H1 (cell line): ENCODE measurements around the gene CAMTA2. TPM values are rescaled to one million over a fixed set of nuclear protein-coding genes. Genes with fewer than 3 reads are reported as not detected.

Experiments used
- CTCF ChIA-PET: fragments of 300-600 bp; sonication (Branson Sonifier 250); formaldehyde crosslinking; loops from one replicate; lab custom pipeline; 2021; ENCODE audit not compliant: partially characterized antibody; lab: Charles Lee
- POLR2A ChIA-PET: fragments of 300-600 bp; sonication (Branson Sonifier 250); formaldehyde crosslinking; loops from one replicate; lab custom pipeline; 2021; ENCODE audit warnings: inconsistent platforms; ENCODE audit not compliant: partially characterized antibody; lab: Charles Lee
- DNase-seq, 2 experiments: peaks; one replicate each; pipeline versions ENCODE4 v3.0.0 to v3.0.0-alpha.2; 2010 to 2022; ENCODE audit warnings: low spot score in 2 of 2, low read depth in 1 of 2, mixed read lengths in 1 of 2
- FAIRE-seq: peaks from 2 replicates; lab custom pipeline; 2011; peaks lifted over from hg19 to GRCh38; lab: Jason Lieb, UNC
- H2AFZ ChIP-seq: 2 replicates; pipeline ENCODE4 v1.8.1; 2012; ENCODE audit warnings: low read length, inconsistent platforms
- H2AK5ac ChIP-seq: 2 replicates; pipeline ENCODE4 v1.6.1; 2013; ENCODE audit warnings: low read depth, low read length
- H2BK120ac ChIP-seq: replicated peaks from 2 replicates; pipeline ENCODE3; 2013; ENCODE audit warnings: low read depth, low read length, inconsistent platforms
- H2BK12ac ChIP-seq: 2 replicates; pipeline ENCODE4 v1.6.1; 2013; ENCODE audit warnings: low read depth, low read length
- H2BK15ac ChIP-seq: 2 replicates; pipeline ENCODE4 v1.6.1; 2013; ENCODE audit warnings: low read length
- H2BK20ac ChIP-seq: 2 replicates; pipeline ENCODE4 v1.6.1; 2013; ENCODE audit warnings: low read length
- H2BK5ac ChIP-seq: 2 replicates; pipeline ENCODE4 v1.6.1; 2013; ENCODE audit warnings: low read depth, low read length
- H3K14ac ChIP-seq: 2 replicates; pipeline ENCODE4 v1.6.1; 2013; ENCODE audit warnings: inconsistent platforms; ENCODE audit not compliant: insufficient read length
- H3K18ac ChIP-seq: 2 replicates; pipeline ENCODE4 v1.6.1; 2013; ENCODE audit warnings: low read length; ENCODE audit errors: extremely low read depth
- H3K23ac ChIP-seq: 2 replicates; pipeline ENCODE4 v1.6.1; 2013; ENCODE audit warnings: inconsistent platforms; ENCODE audit not compliant: insufficient read length
- H3K23me2 ChIP-seq: 2 replicates; pipeline ENCODE4 v1.6.1; 2013; ENCODE audit warnings: low read depth, low read length
- H3K27ac ChIP-seq: 2 replicates; pipeline ENCODE4 v1.6.1; 2011; ENCODE audit warnings: low read depth, low read length, inconsistent platforms
- H3K27me3 ChIP-seq, 4 experiments: replicated peaks in 1 of 4; 1 replicate in 1 of 4; 2 replicates in 3 of 4; pipeline versions ENCODE4 v1.6.1 to v1.8.1; 2011 to 2013; ENCODE audit warnings: low read length in 3 of 4, mild to moderate bottlenecking in 3 of 4, inconsistent platforms in 2 of 4, mixed read lengths in 2 of 4, moderate library complexity in 1 of 4; ENCODE audit not compliant: control insufficient read depth in 3 of 4, insufficient read depth in 3 of 4; ENCODE audit errors: extremely low read depth in 1 of 4
- H3K36me3 ChIP-seq, 4 experiments: 2 replicates each; pipeline versions ENCODE4 v1.6.1 to v1.8.1; 2011 to 2013; ENCODE audit warnings: mild to moderate bottlenecking in 4 of 4, low read length in 3 of 4, moderate library complexity in 2 of 4, control low read depth in 1 of 4, inconsistent platforms in 1 of 4; ENCODE audit not compliant: insufficient read depth in 4 of 4, control insufficient read depth in 2 of 4
- H3K4ac ChIP-seq: replicated peaks from 2 replicates; pipeline ENCODE3; 2013; ENCODE audit warnings: low read length, low read depth, mixed read lengths, inconsistent platforms; ENCODE audit not compliant: insufficient read length
- H3K4me1 ChIP-seq, 4 experiments: replicated peaks in 1 of 4; 1 replicate in 1 of 4; 2 replicates in 3 of 4; pipeline versions ENCODE4 v1.6.1 to v1.8.1; 2011 to 2013; ENCODE audit warnings: low read length in 3 of 4, inconsistent platforms in 2 of 4, mixed read lengths in 1 of 4; ENCODE audit not compliant: insufficient read depth in 4 of 4, control insufficient read depth in 3 of 4
- H3K4me2 ChIP-seq, 2 experiments: 2 replicates each; pipeline versions ENCODE4 v1.6.1 to v1.8.1; 2011 to 2013; ENCODE audit warnings: low read depth in 2 of 2, low read length in 2 of 2, control low read depth in 1 of 2, inconsistent platforms in 1 of 2, mild to moderate bottlenecking in 1 of 2; ENCODE audit not compliant: insufficient read depth in 1 of 2
- H3K4me3 ChIP-seq, 4 experiments: fragments of 200-600, 300-600 bp in 1 of 4; sonication (generic), shearing (Covaris generic), sonication (Bioruptor Twin) in 1 of 4; 2 replicates each; pipeline versions ENCODE4 v1.5.1 to v1.8.1; 2011 to 2016; ENCODE audit warnings: low read length in 4 of 4, low read depth in 3 of 4, control low read depth in 2 of 4, inconsistent platforms in 2 of 4, mild to moderate bottlenecking in 2 of 4, mixed read lengths in 1 of 4, moderate library complexity in 1 of 4; ENCODE audit not compliant: insufficient read depth in 2 of 4; ENCODE audit errors: extremely low read depth in 1 of 4
- H3K56ac ChIP-seq: replicated peaks from 2 replicates; pipeline ENCODE3; 2013; ENCODE audit warnings: low read depth, mild to moderate bottlenecking, mixed read lengths, low read length, inconsistent platforms; ENCODE audit not compliant: insufficient read length
- H3K79me1 ChIP-seq: 2 replicates; pipeline ENCODE4 v1.6.1; 2013; ENCODE audit warnings: low read depth, low read length, control low read depth
- H3K79me2 ChIP-seq, 2 experiments: 2 replicates each; pipeline versions ENCODE4 v1.6.1 to v1.8.1; 2012 to 2013; ENCODE audit warnings: low read length in 2 of 2, mild to moderate bottlenecking in 2 of 2, inconsistent platforms in 1 of 2; ENCODE audit not compliant: insufficient read depth in 2 of 2, control insufficient read depth in 1 of 2
- H3K9ac ChIP-seq, 4 experiments: replicated peaks in 1 of 4; 1 replicate in 1 of 4; 2 replicates in 3 of 4; pipeline versions ENCODE4 v1.6.1 to v1.8.1; 2011 to 2013; ENCODE audit warnings: low read depth in 3 of 4, low read length in 3 of 4, control low read depth in 2 of 4, mild to moderate bottlenecking in 2 of 4, moderate library complexity in 2 of 4, inconsistent platforms in 1 of 4; ENCODE audit errors: extremely low read depth in 1 of 4
- H3K9me3 ChIP-seq, 2 experiments: 2 replicates each; pipeline versions ENCODE4 v1.6.1 to v1.8.1; 2012 to 2013; ENCODE audit warnings: mild to moderate bottlenecking in 2 of 2, moderate library complexity in 2 of 2, control low read depth in 1 of 2, inconsistent platforms in 1 of 2, low read depth in 1 of 2, low read length in 1 of 2, mixed read lengths in 1 of 2; ENCODE audit not compliant: insufficient read depth in 2 of 2
- H4K20me1 ChIP-seq, 2 experiments: replicated peaks in 1 of 2; 2 replicates each; pipeline versions ENCODE3 to v1.8.1; 2011 to 2013; ENCODE audit warnings: inconsistent platforms in 2 of 2, low read length in 2 of 2, mild to moderate bottlenecking in 1 of 2; ENCODE audit not compliant: insufficient read depth in 2 of 2, control insufficient read depth in 1 of 2
- H4K5ac ChIP-seq: 2 replicates; pipeline ENCODE4 v1.6.1; 2013; ENCODE audit warnings: low read length, low read depth, mixed read lengths, inconsistent platforms; ENCODE audit not compliant: insufficient read length
- H4K8ac ChIP-seq: 2 replicates; pipeline ENCODE4 v1.8.0; 2013; ENCODE audit warnings: mild to moderate bottlenecking, moderate library complexity, low read length, inconsistent platforms; ENCODE audit not compliant: insufficient read depth; ENCODE audit errors: extremely low read depth
- H4K91ac ChIP-seq: replicated peaks from 2 replicates; pipeline ENCODE3; 2013; ENCODE audit warnings: low read length, mixed read lengths, inconsistent platforms; ENCODE audit not compliant: insufficient read length
- KDM4A ChIP-seq: IDR thresholded peaks from one replicate; pipeline ENCODE4 v1.7.1; 2012; ENCODE audit warnings: low read depth, mild to moderate bottlenecking, moderate library complexity, low read length, inconsistent platforms; ENCODE audit not compliant: severe bottlenecking
- POU5F1 ChIP-seq: IDR thresholded peaks from 2 replicates; pipeline ENCODE4 v1.6.1; 2011; ENCODE audit warnings: low read depth, mild to moderate bottlenecking, low read length, moderate library complexity
- SP4 ChIP-seq: IDR thresholded peaks from 2 replicates; pipeline ENCODE4 v1.6.1; 2012; ENCODE audit warnings: low read length, inconsistent platforms
- SRF ChIP-seq: IDR thresholded peaks from 2 replicates; pipeline ENCODE4 v1.6.1; 2011; ENCODE audit warnings: mild to moderate bottlenecking, low read depth, low read length, moderate library complexity
- WGBS, 2 experiments: shearing (Covaris generic) in 1 of 2; methylation state at CpG; one replicate each; pipeline versions ENCODE4 v1.1.6 to v1.1.7; 2013 to 2015; ENCODE audit warnings: low lambda C conversion rate in 2 of 2, mixed read lengths in 2 of 2, inconsistent platforms in 1 of 2, low coverage in 1 of 2, missing lambda C conversion rate in 1 of 2; ENCODE audit not compliant: insufficient replicate concordance in 2 of 2, insufficient coverage in 1 of 2, insufficient read length in 1 of 2; ENCODE audit errors: extremely low coverage in 1 of 2, missing lambda C conversion rate in 1 of 2; 5-methylcytosine and 5-hydroxymethylcytosine counted together
- polyA plus RNA-seq, 7 experiments: library from polyadenylated mRNA; depleted of rRNA in 3 of 7; stranded (reverse) in 5 of 7; unstranded in 2 of 7; fragments of >200 nt in 5 of 7; fragments of 200-250 nt in 2 of 7; gene quantifications; 1 replicate in 5 of 7; 2 replicates in 1 of 7; 4 replicates in 1 of 7; pipeline versions ENCODE4 v1.2.1 to v1.2.3, GENCODE V29; 2011 to 2013; ENCODE audit warnings: missing spikeins in 2 of 7, mixed read lengths in 2 of 7
- total RNA-seq: library from RNA; stranded (reverse); fragmentation: NEBNext Ultra II Directional; extraction: Animal tissue kit (Norgen Biotek cat#: 25700); gene quantifications from 2 replicates; pipeline ENCODE4 v1.2.1, GENCODE V29; 2021

CAMTA2 gene
- total and polyA plus RNA-seq, 2 of the 8 experiments (the other 6 are each of a cell fraction or from before 2014, with no cell fraction given), result 5.5 to 12.0 TPM

DNA sequence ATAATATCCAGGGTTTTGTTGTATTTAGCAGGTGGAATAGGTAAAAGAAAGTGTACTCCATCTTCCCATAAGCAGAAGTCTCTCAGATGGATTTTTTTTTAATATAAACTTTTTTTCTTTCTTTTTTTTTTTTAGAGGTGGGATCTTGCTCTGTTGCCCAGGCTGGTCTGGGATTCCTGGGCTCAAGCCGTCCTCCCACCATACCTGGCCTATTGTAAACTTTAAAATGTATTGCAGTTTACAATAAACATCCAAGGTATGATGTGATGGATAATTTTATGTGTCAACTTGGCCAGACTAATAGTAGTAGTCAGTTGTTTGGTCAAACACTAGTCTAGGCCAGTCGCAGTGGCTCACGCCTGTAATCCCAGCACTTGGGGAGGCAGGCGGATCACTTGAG lies 66.2 kb downstream of the CAMTA2 start:
- no peak overlapping the region for H3K14ac ChIP-seq
- H2BK20ac ChIP-seq, result no peak overlapping the region
- H3K23me2 ChIP-seq, result no peaks in the 10 kb centered on the region
- H3K4ac ChIP-seq, result no peak overlapping the region
- DNase-seq (no peak), FAIRE-seq (no peak)
- no peak overlapping the region for H2BK15ac ChIP-seq
- no peaks in the 10 kb centered on the region for H3K36me3 ChIP-seq
- H3K4me1 ChIP-seq, result peaks cover 0 to 5% (median 1%) of the 10 kb centered on the region in 4 experiments; a peak in 2 of 7 replicates
- no peak overlapping the region for H4K8ac ChIP-seq
- no peaks in the 10 kb centered on the region for H3K79me2 ChIP-seq
- ChIA-PET POLR2A (interaction anchor here (0.6 to 3.5 kb wide), 9 partner anchors 8 to 184 kb away, joined by 3 to 23 read pairs (median 4); partner anchors contain the start of genes GP1BA, PFN1 and RNF167), CTCF (interaction anchor here (1.2 to 5.5 kb wide), 2 partner anchors 12 to 59 kb away, joined by 6 to 33 read pairs; no protein-coding TSS in a partner anchor)
- no peak overlapping the region for H2AFZ ChIP-seq
- no peak for TF ChIP-seq POU5F1
- no peak for TF ChIP-seq SRF
- TF ChIP-seq KDM4A, result no peak
- no peak for TF ChIP-seq SP4
- H3K18ac ChIP-seq, result no peak overlapping the region
- H2AK5ac ChIP-seq, result no peak overlapping the region
- H4K5ac ChIP-seq, result no peak overlapping the region
- H3K27ac ChIP-seq, result no peak overlapping the region
- no peak overlapping the region for H3K56ac ChIP-seq
- no peak overlapping the region for H3K4me2 ChIP-seq
- no peaks in the 10 kb centered on the region for H3K79me1 ChIP-seq
- no peak overlapping the region for H2BK5ac ChIP-seq
- no peaks in the 10 kb centered on the region for H3K27me3 ChIP-seq
- no peak overlapping the region for H4K91ac ChIP-seq
- no peak overlapping the region for H3K4me3 ChIP-seq
- H3K9ac ChIP-seq, result no peak overlapping the region
- no peaks in the 10 kb centered on the region for H4K20me1 ChIP-seq
- no peak overlapping the region for H3K23ac ChIP-seq
- H2BK120ac ChIP-seq, result no peak overlapping the region
- WGBS, 2 experiments, result 94% methylated on average over 4 of the region's 4 CpGs; no CpG with 5 or more reads in 1 of the 2 experiments
- no peaks in the 10 kb centered on the region for H3K9me3 ChIP-seq
- H2BK12ac ChIP-seq, result no peak overlapping the region
